ENCODE data around the gene CCR1.
"Not testable (repeated sequence)": the region's sequence is repeated elsewhere in the genome, so short reads cannot be mapped to it uniquely, and the experiment has no call there.

CCR1 gene

GRCh38 chr3:46212101-46212500 lies 4.0 kb upstream of the CCR1 start:
- no peak for DNase-seq (ENCODE audit: low spot score)

DNA sequence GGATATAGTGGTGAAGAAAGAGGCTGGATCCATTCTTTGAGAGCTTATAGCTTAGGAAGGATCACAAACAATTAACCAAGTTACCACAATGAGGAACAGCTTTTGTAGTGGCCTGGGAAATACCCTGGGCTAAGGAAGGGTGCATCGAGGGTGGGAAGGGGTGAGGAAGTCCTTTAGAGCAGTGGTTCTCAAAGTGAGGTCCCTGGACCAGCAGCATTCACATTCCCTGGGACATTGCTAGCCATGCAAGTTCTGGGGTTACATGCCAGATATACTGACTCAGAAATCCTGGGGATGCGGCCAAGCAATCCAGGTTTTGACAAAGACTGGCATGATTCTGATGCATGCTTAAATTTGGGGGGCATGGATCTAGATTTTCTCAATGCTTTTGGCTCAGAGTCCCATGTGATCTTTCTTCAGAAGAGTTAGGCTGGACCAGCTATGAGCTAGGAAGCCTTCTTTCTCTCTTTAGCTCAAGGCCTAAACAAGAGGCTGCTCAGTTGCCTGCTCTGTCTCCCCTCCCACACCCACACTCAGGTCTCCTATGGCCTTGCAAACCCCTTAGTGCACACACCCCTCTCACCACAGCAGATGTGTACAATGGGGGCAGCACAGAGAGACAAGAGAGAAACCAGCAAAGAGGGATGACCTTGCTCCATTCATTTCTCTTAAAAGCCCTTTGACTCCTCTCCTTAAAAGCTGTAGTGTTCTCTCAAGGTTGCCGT lies 1.8 kb upstream of the CCR1 start:
- DNase-seq (ENCODE audit: low spot score) = no peak

- no peak for DNase-seq (ENCODE audit: low spot score)
Observed at GRCh38 chr3:46209053-46209452, 940 bp upstream of the CCR1 start.

DNA sequence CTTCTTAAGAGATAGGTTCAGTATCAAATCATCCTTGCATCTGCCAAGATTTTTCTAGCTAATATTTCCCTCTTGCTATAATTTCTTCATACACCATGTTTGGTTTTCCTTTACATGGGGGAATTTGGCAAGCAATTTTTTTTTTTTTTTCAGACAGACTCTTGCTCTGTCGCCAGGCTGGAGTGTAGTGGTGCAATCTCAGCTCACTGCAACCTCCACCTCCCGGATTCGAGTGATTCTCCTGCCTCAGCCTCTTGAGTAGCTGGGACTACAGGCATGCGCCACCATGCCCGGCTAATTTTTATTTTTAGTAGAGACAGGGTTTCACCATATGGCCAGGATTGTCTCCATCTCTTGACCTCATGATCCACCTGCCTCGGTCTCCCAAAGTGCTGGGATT lies 599 bp downstream of the CCR1 start:
- DNase-seq (ENCODE audit: low spot score) = not testable (repeated sequence)

GRCh38 chr3:46206282-46207015 lies 1.7 kb downstream of the CCR1 start:
- no peak for DNase-seq (ENCODE audit: low spot score)

DNA sequence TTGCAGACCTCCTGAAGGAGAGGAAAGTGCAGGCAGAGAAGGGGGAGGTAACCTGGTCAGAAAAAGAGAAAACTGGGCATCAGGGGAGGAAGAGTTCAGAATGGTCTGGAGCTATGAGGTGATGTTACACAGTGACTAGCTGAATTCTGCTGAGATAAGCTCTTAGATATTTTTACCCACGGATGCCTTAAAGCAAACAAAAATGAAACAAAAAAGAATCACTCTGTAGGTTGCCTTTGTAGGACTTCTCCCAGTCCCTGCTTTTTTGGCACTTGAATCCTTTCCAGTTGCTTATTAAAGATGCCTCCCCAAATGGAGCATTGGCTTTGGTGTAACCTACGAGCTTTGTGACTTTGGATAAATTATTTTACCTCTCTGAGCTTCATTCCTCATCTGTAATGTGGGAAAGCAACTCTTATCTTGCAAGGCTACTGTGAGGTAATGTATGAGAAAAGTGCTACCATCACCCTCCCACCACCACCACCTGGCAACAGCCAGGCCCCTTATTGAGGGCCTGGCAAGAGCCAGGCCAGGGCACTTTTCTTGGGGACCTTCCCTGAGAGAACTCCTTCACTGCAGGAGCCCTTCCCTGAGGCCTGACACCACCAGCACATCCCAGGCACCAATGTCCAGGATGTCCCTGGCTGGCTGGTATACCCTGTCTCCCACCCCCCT lies 2.7 kb downstream of the CCR1 start:
- no peak for DNase-seq (ENCODE audit: low spot score)

- no peak for DNase-seq (ENCODE audit: low spot score)
Observed at GRCh38 chr3:46203681-46204080, 4.4 kb downstream of the CCR1 start.

DNA sequence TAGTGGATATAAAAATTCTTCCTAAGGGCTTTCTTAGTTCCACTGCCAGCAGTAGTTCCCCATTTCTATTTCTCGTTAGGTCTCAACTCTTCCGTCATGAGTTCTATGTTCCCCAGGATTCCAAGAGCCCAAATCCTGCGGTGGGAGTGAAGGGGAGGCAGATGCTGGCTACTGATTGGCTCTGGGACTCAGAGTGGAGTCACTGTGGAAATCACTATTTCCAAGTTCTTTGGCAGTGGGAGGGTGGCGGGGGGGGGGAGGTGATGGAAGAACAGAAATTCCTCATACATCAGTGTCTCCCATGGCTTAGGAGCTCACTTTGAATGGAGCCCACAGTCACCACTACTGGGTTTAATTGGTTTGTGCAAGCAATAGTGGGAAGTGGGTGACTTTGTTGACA lies 5.6 kb downstream of the CCR1 start:
- no peak for DNase-seq (ENCODE audit: low spot score)

- no peak for DNase-seq (ENCODE audit: low spot score)
Observed at GRCh38 chr3:46200790-46201189, 7.3 kb downstream of the CCR1 start.

- no peak for DNase-seq (ENCODE audit: low spot score)
Observed at GRCh38 chr3:46200211-46200610, 7.9 kb downstream of the CCR1 start.

GRCh38 chr3:46196261-46196957 lies 11.7 kb downstream of the CCR1 start:
- no peak for DNase-seq (ENCODE audit: low spot score)

DNA sequence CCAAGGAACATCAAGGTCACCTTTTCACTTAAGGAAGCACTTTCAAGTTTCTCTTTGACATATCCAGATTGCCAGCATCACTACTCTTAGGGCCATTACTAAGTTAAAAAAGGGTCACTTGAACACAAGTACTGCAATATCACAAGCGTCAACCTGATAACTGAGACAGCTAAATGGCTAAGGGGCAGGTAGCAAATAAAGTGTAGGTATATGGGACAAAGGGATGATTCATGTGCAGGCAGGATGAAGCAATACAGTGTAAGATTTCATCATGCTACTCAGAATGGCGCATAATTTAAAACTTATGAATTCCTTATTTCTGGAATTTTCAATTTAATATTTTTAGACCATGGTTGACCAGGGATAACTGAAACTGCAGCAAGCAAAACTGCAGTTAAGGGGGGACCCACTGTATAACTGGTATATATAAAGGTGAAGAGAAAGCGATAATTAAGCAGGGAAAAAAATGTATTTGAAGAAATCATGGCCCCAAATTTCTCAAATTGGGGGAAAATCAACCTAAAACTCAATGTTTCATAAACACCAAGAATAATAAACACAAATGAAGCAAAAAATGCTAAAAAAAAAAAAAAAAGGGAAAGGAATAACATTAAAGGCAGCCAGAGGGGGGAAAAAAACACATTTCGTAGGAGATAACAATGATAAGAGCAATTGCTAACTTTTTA lies 13.1 kb downstream of the CCR1 start:
- no peak for DNase-seq (ENCODE audit: low spot score)

DNA sequence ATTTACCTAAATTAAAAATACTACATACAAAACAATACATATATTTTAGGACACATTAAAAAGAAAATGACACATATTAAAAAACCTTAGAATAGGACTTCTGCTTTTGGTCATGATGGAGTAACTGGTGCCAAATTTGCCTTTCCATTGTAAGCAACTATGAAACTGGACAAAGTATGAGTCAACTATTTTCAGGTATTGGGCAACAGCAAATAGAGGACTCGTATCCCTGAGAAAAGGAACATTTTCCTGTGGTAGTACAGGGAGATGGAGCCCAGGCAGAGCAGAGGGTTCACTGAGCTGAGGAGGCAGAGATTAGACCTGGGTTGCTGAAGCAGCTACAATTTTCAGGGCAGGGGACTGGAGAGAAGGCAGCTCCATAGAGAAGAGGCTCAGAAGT lies 14.7 kb downstream of the CCR1 start:
- no peak for DNase-seq (ENCODE audit: low spot score)

GRCh38 chr3:46192939-46193338 lies 15.2 kb downstream of the CCR1 start:
- DNase-seq (ENCODE audit: low spot score) = no peak

- no peak for DNase-seq (ENCODE audit: low spot score)
Observed at GRCh38 chr3:46191730-46192129, 16.4 kb downstream of the CCR1 start.

DNA sequence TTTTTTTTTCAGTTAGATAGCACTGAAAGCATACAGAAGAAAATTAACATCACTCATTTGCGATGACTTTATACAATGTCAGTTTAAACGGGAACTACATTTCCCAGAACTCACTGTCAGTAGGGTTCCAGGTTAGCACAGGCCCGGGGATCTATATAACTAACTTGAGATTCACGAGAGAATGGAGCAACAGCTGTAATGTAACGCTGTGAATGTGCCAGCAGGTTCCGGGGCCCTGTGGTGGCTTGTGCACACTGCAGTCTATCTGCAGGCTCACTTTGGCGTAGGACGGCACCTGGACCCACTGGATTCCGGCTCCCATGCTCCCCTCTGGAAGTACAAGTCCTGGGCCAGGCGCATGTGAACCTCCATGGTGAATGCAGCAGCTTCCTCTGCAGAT lies 19.4 kb downstream of the CCR1 start:
- no peak for DNase-seq (ENCODE audit: low spot score)

- no peak for DNase-seq (ENCODE audit: low spot score)
Observed at GRCh38 chr3:46187876-46188275, 20.2 kb downstream of the CCR1 start.

GRCh38 chr3:46187341-46187700 lies 20.8 kb downstream of the CCR1 start:
- DNase-seq (ENCODE audit: low spot score) = no peak

DNA sequence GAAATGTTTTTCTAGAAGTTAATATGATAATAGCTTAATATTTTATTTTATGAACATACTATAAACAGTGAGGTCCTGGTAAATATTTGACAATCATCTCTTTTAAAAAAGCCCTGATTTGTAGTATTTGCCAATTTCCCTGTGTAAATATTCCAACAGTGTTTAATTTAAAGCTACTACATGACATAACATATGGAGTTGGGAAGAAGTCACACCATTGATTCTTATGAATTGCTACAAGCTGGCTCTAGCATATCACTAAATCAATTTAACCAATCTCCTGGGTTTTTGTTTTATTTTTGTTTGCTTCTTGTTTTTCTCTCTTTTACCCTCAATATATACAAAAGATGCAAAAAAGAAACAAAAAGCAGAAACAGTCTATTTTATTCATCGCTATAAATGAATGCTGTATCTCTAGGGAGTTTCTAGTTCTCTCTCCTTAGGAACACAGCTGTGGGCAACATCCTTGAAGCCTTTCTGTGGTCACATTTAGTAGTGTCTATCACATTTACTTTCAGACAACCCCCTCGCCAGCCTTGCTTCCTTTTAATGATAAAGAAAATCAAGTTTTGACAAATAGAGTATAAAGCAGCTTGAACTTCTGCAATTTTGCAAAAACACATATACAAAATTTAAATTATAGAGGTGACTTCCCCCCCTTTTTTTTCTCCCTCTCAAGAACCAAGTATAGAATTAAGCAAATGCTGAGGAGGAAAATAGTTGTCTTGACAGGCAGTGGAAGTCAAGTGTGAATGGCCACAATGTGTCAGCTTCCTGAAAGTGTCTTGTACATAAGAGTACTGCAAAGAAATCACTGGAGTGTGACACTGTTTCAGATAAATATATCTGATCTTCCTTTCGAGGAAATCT lies 21.4 kb downstream of the CCR1 start:
- DNase-seq (ENCODE audit: low spot score) = no peak

DNA sequence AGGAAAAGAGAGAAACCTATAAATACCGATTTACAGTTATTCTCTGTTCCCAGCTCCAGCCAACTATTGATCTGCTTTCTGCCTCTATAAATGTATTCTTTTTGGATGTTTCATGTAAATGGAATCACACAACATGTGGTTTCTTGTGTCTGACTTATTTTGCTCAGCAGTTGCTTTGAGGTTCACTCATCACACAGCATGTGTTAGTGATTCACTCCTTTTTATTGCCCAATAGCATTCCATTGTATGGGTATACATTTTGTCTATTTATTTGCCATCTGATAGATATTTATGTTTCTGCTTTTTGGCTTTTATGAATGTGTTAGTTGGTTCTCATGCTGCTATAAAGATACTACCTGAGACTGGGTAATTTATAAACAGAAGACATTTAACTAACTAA lies 23.6 kb downstream of the CCR1 start:
- DNase-seq (ENCODE audit: low spot score) = no peak

GRCh38 chr3:46183330-46183729 lies 24.8 kb downstream of the CCR1 start:
- no peak for DNase-seq (ENCODE audit: low spot score)

Data from ecto neural progenitor cell (in vitro differentiated cells).